GM18907 (cell line): ENCODE results near the gene BLM.

Experiments
- ATAC-seq: cut with Tn5 transposase; IDR thresholded peaks from one replicate; pipeline ENCODE4 v1.9.1; 2021; ENCODE audit warnings: mild to moderate bottlenecking, moderate library complexity; ENCODE audit not compliant: unreplicated experiment

The BLM gene

DNA sequence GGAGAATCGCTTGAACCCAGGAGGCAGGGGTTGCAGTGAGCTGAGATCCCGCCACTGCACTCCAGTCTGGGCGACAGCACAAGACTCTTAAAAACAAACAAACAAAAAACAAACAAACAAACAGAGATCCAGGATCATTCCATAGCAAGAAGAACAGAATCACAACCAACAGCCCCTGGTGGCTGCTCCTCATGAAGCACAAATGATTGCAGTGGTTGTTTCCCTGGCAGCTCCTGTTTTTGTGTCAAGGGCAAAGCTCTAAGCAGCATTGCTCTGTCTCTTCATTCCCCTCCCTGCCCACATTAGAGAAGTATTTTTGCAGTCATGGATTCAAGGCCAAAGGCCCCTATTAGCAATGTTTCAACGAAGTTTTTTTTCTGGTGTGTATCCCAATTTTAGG is 25.8 kb upstream of the BLM start:
- no peak for ATAC-seq

DNA sequence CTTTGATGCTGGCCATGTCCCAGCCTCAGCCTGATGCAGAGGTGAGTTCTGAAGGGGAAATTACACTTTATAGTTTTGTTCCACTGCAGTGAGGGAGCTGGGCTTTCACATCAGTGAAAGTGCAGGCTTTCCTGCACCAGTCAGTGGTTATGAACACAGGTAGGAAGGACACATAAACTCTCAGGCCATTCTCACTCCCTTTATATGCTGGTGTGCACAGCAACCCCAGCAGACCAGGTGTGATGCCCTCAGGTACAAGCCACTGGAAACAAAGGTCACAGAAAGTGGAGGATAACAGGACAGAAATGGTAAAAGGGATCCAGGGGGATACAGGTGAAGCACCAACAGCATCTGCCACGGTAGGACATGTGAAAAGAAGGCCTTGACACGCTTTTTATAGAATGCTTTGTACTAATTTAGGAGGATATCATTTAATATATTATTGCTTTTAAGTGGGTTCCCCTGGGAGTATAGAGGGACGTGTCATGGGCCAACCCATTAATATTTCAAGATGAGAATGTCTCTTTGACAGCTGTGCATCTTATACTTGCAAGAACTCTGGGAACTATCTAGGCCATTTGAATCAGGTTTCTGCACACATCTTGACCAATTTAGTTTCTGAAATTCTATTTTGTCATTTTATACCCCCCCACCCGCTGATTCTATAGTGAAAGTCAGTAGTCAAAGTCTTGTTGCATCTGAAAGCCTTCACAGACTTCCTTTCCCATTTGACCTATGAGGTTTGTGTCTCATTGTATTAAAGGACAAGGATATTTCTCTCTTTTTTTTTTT is 25.0 kb upstream of the BLM start:
- ATAC-seq: no peak

DNA sequence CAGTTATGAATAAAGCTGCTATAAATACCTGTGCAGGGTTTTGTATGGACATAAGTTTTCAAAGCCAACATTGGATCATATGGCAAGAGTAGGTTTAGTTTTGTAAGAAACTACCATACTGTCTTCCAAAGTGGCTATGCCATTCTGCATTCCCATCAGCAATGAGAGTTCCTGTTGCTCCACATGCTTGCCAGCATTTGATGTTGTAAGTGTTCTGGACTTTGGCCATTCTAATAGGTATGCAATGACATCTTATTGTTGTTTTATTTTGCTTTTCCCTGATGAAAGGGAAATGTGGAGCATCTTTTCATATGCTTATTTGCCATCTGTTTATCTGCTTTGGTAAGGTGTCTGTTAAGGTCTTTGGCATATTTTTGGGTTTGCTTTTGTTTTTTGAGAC is 22.2 kb upstream of the BLM start:
- no peak for ATAC-seq

DNA sequence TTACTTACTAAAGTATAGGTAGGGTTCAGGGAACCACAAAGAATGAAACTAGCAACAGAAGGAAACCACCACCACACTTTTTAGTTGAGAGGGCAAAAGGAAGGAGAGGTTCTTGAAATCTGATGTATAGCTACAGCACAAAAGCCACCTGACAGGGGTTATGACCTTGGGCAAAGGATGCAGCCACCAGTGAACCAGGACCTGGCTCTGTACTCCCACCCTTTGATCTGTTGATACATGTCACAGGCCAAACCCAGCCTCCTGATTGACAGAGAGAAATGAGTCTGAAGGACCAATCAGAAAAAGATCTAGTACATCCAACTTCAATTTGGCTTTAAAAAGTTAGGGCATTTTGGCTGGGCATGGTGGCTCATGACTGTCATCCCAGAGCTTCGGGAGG is 20.0 kb upstream of the BLM start:
- ATAC-seq: no peak

DNA sequence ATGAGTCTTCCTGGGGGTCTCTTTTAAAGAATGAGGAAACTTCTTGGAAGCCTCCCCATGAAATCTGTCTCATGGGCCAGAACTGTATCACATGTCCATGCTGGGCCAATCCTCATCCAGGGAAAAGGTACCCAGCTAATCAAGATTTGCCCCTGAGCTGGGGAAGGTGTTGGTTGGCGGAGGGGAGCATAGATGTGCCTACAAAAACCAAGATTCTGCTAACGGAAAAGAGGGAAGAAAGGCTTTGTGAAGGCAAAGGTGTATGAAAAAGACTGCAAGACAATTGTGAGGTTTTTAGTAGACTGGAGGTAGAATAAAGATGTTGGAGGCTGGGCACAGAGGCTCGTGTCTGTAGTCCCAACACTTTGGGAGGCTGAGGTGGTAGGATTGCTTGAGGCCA is 18.5 kb upstream of the BLM start:
- ATAC-seq: no peak

DNA sequence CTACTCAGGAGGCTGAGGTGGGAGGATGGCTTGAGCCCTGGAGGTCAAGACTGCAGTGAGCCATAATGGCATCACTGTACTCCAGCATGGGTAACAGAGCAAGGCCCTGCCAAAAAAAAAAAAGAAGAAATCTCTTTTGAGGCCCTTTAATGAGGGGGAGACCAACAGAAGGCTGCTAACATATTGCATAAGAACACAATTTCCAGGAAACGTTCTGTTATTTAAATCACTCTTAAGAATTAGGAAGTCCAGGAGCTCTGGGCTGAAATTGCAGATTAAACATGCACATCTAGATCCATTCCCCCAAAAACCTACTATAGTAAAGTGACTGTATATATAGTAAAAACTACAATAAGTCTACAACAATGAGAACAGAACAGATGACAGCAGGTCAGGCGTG is 16.1 kb upstream of the BLM start:
- no peak for ATAC-seq

DNA sequence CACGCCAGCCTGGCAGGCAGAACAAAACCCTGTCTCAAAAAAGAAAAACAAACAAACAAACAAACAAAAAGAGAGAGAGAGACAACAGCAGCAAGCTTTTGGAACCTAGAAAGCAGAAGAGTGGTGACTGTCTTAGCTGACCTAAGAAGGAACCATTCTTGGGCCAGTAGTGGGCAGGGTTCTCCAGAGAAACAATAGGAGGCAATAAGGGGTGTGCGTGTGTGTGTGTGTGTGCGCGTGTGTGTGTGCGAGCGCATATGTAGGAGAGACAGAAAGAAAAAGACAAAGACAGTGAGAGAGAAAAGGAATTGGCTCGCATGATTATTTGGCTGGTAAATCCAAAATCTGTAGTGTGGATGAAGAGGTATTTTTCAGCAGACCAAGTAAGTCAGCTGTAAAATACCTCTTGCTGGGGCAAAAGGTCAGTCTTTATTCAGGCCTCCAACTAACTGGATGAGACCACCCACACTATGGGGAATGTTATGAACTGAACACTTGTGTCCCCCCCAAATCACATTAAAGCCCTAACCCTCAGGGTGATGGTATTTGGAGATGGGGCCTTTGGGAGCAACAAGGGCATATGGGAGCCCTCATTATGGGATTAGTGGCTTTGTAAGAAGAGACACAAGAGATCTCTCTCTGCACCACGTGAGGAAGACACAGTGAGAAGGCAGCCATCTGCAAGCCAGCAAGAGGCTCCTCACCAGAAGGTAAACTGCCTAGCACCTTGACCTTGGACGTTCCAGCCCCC is 15.1 kb upstream of the BLM start:
- ATAC-seq: no peak

DNA sequence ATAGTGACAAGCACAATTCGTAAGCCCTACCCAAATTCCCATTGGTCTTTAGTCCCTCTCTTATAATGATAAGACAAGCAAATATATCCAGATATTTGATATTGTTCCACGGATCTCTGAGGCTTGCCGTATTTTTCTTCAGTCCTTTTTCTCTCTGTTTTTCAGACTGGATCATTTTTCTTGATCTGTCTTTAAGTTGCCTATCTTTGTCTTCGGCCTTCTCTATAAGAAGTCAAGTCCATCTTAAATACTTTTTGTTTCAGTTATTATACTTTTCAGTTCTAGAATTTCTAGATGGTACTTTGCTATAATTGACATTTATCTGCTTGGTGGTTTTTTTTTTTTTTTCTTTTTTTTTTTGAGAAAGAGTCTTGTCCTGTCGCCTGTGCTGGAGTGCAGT is 13.7 kb upstream of the BLM start:
- no peak for ATAC-seq

DNA sequence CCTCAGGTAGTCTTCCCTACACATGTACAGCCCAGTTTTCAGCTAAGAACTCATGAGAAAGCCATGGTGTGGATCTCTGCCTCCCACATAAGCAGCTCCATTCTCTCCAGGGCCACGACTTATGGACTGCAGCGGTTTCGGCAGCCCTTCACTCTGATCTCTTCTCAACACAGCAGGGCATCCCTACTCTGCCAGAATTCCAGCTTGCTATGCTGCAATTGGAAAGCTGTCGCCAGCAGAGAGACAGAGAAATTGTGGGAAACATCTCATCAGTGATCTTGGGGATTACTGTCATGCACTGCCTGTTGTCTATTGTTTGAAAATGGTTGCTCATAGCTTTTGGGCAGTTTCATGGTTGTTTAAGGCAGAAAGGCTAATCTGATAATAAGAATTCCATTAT is 11.9 kb upstream of the BLM start:
- ATAC-seq: no peak

DNA sequence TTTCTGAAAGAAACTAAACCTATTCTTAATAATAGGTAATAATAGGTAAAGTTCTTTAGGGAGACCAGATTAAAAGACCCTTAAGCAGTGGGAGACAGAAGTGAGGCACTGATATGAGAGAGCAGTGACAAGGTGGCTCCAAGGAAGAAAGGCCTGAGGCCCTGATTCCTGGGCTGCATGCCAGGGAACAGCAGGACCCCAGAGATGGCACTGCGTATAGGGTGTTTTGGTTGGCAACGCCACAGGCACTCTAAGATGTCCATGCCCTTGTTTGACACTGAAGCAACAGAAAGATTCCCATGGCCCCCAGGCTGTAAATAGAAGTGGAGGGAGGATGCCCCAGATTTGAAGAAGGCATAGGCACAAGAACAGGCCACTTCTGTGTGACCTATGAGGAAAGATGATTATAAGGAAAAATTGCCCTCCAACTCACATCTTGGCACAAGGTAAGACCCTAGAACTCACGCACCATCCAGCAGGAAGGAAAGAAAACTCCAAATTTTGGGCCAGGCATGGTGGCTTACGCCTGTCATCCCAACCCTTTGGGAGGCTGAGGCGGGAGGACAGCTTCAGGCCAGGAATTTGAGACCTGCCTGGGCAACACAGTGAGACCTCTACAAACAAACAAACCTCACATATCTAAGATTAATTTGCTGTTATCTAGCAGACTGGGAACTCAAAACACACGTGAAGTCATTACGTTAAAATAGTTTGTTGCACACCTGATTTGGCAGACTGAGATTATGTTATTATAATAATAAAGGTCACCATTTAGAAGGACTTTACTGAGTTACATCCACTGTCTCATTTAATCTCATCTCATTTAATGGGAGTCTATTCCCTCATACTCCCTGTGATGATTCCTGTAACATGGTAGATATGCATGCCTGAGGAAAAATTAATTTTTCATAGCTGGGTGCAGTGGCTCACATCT is 10.5 kb upstream of the BLM start:
- no peak for ATAC-seq

DNA sequence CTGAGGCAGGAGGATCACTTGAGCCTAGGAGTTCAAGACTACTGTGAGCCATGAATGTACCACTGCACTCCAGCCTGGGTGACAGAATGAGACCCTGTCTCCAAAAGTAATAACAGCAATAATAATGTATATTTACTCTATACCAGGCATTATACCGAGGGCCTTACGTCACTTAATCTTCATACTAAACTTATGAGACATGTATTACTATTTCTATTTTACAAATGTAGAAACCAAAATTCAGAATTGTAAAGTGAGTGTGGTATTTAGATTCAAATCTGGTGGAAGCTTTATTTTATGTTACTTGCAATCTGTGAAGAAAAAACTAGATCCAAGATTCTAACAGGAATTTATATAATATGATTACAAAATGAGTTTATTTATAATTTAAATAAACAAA is 9.7 kb upstream of the BLM start:
- no peak for ATAC-seq

DNA sequence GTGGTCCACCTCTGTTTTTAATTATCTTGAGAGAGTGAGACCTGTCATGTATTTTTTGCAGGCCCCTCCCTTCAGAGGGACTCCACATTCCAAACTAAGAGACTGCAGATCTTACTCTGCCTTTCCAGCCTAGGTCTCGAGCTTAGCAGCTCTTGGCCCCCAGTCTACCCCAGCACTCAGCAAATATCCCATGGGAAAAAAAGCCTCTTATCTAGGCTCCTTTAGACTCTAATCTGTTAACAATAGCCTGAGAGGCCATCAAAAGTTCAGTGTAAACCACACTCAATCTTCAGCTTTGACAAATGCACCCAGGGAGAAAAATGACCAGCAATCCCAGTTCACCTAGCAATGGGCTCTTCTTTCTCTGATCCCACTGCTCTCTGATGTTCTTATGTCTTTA is 8.6 kb upstream of the BLM start:
- no peak for ATAC-seq

DNA sequence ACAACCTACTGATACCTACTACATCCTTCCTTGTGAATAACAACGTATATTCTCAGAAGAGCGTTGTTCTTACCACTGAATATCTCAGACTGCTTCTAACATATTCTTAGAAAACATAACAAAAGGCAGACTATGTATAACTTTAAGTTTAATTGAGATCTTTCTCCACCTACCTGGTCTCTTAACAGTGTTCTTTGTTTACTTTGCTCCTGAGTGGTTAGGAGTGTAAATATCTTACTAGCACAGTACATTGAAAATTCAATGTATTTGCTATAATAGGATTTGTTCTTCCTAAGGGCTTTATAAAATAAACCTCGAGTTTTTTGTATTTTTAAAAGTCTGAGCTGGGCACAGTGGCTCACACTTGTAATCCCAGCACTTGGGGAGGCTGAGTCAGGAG is 7.9 kb upstream of the BLM start:
- no peak for ATAC-seq

DNA sequence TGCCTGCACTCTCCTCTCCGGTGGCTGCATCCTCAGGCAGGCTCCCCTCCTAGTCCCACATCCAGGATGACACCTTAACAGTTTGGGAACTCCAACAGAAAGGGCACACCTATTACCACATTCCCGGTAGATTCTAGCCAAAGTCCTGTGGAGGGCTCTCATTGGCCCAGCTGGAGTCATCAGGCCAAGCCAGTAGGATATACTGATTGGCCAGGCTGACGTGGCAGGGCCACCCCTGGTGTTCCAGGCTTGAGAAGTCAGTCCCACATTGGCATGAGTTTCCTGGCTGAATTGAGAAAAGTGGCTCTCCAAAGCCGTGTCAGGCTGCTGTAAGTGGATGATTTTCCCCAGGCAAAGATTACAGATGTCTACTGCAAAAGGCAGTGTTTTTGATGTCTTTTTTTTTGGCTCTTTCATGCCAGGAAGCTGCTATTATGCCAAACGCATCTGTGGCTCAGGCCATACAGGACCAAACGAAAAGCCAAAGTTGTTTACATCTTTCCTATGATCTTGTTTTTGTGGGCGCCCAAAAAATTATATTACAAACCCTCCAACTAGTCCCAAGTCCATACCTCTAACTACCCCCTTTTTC is 6.6 kb upstream of the BLM start:
- no peak for ATAC-seq

DNA sequence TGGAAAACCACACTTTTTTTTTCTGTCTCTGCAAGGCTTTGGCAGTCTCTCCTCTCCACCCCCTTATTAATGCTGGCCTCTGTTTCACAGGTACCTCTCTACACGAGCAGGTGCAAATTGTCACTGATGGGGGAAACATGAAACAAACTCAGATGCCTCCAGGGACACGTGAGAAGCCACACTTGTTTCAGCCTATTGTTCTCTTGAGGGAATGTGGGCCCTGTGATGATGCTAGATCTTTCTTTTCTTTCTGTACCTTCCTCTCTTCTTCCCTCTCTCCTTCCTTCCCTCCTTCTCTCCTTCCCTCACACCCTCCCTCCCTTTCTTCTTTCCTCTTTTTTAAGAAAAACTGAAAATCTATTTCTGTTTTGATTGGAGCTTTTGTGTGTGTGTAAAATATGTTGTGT is 5.7 kb upstream of the BLM start:
- no peak for ATAC-seq

DNA sequence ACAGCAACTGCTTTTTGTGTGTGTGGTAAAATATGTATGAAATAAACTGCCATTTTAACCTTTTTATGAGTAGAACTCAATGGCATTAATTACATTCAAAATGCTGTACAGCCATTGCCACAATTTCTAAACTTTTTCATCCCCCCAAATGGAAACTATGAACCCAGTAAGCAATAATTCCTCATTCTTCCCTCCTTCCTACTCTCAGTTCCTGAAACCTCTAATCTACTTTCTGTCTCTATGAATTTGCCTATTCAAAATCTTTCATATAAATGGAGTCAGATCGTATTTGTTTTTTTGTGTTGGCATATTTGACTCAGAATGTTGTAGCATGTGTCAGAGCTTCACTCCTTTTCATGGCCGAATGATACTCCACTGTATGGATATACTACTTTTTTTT is 5.3 kb upstream of the BLM start:
- no peak for ATAC-seq

DNA sequence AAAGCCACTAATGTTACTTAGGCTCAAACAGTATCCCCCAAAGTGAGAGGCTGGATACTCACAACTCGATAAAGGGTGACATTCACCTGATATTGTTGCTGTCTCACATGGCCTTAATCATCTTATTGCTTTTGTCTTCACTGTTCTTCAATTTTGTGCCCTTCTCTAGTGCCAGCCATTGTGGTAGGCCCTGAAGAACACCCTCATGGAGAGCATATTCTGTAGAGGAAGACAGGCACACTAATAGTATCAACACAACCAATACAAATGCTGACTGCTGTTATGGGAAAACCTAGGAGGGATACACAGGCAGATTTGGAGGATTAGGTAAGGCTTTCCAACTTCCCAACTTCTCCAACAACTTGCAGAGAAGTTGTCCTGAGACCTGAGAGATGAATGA is 4.1 kb upstream of the BLM start:
- ATAC-seq: no peak

DNA sequence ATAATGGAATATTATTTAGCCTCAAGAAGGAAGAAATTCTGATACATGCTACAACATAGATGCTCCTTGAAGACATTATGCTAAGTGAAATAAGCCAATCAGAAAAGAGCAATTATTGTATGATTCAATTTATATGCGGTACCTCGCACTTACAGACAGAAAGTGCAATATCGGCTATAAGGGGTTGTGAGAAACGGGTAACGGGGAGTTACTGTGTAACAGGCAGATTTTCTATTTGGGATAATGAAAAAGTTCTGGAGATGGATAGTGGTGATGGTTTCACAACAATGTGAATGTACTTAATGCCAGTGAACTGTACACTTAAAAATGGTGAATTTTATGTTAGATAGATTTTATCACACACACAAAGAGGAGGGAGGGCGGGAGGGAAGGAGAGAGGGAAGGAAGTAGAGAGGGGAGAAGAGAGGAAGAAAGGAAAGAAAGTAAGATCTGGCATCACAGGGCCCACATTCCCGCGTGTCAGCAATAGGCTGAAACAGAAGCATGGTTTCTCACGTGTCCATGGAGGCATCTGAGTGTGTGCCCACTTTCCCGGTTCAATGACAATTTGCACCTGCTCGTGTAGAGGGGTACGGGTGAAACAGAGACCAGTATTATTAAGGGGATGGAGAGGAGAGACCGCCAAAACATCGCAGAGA is 700 bp upstream of the BLM start:
- ATAC-seq: no peak

DNA sequence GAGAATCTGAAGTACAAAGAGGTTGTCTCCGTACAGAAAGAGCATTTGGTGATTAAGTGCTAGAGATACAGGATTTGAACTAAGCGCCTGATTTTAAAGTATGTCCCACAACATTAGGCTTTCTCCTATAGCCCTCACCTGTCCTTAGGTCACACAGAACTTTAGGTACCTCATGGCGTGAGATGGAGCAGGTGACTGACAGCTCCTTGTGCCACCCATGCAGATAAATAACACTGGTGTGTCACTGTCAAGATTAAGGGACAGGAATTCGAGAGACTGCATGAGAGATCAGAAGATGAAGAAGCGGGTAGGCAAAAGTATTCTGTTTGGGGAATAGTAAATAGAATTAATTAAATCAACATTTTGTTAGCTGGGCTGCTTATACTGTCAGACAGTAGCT is 1.1 kb downstream of the BLM start:
- no peak for ATAC-seq

DNA sequence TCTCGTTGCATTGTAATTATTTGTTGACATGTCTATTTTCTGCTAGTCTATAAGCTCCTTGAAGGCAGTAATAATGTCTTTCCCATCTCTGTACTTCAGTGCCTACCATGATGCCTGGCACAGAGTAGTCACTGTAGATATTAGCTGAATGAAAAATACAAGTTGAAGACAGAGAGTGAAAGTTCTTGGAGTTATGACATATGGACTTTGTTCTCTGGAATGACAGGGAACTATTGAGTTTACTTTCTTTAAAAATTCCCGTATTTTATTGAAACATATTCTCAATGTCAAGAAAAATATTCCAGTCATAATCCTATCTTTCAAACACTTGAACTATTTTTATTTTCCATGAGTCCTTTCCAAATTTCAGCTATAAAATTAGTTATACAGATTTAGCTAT is 3.0 kb downstream of the BLM start:
- ATAC-seq: no peak

DNA sequence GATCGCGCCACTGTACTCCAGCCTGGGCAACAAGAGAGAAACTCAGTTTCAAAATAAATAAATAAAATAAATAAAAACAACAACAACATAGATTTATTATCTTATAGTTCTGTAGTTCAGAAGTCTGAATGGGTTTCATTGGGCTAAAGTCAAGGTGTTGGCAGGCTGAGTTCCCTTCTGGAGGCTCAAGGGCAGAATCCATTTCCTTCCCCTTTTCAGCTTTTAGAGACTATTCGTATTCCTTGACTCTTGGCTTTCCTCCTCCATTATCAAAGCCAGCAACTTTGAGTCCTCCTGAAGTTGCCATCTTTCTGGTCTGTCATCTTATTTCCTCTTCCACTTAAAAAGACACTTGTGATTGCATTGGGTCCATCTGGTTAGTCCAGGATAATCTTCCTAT is 12.1 kb downstream of the BLM start:
- no peak for ATAC-seq
